ENCODE results near the gene SEMG2. TPM values are rescaled to one million over a fixed set of nuclear protein-coding genes. Genes with fewer than 3 reads are reported as not detected.

SEMG2 gene
- total RNA-seq, 1 experiment from 2014 or later, result not detected

DNA sequence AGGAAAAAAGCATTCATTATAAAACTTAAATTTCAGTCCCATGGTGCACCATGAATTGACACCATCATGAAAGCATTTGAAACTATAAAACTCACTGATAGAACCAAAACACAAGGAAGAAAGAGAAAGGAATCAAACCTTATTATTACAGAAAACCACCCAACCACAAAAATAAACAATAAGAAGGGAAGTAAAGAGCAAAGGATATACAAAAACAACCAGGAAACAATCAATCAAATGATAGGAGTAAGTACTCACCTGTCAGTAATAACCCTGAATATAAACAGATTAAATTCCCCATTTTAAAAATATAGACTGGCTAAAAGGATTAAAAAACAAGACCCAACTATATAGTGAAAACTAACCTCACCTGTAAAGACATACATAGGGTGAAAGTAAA lies 27.4 kb downstream of the SEMG2 start:
- H3K36me3 ChIP-seq (ENCODE audit: low read depth), result peaks cover 42% of the 10 kb centered on the region
- H3F3A ChIP-seq (ENCODE audit: insufficient read depth, low read depth), result peaks cover 19% of the 10 kb centered on the region
- no peak for TF ChIP-seq EZH2 (IDR thresholded peaks at IDR 0.05; ENCODE audit: low read depth)
- TF ChIP-seq, protein P1, sequence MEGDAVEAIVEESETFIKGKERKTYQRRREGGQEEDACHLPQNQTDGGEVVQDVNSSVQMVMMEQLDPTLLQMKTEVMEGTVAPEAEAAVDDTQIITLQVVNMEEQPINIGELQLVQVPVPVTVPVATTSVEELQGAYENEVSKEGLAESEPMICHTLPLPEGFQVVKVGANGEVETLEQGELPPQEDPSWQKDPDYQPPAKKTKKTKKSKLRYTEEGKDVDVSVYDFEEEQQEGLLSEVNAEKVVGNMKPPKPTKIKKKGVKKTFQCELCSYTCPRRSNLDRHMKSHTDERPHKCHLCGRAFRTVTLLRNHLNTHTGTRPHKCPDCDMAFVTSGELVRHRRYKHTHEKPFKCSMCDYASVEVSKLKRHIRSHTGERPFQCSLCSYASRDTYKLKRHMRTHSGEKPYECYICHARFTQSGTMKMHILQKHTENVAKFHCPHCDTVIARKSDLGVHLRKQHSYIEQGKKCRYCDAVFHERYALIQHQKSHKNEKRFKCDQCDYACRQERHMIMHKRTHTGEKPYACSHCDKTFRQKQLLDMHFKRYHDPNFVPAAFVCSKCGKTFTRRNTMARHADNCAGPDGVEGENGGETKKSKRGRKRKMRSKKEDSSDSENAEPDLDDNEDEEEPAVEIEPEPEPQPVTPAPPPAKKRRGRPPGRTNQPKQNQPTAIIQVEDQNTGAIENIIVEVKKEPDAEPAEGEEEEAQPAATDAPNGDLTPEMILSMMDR (conservative IDR thresholded peaks at IDR 0.05), result no peak
- no TSS peak for BruUV-seq (replicated peaks)
- ChIA-PET CTCF (no interaction called here), POLR2A (ENCODE audit: unreplicated experiment) (no interaction called here)
- H3K4me2 ChIP-seq, result peak overlapping the region; percentile 99
- H2AFZ ChIP-seq, result no peak overlapping the region
- no peaks in the 10 kb centered on the region for H3K27me3 ChIP-seq (ENCODE audit: insufficient read depth, low read depth)
- 0 out of 2 replicates have a peak overlapping the region, but pooled peaks have one; percentile 7 for H3K27ac ChIP-seq
- H3K9me2 ChIP-seq (ENCODE audit: insufficient read depth), result no peaks in the 10 kb centered on the region
- peaks cover 10% of the 10 kb centered on the region; the same call in 1 of the 2 replicates for H4K20me1 ChIP-seq (ENCODE audit: insufficient read depth)
- DNase-seq, result no peak
- intact Hi-C loops (cut with micrococcal nuclease; ENCODE audit: unreplicated experiment), result no loop called here
- 0 out of 2 replicates have a peak overlapping the region, but pooled peaks have one; percentile 1 for H3K4me3 ChIP-seq
- H3K79me2 ChIP-seq (ENCODE audit: low read depth), result peaks cover 54% of the 10 kb centered on the region
- H3K9me3 ChIP-seq (ENCODE audit: insufficient read depth, low read depth), result no peaks in the 10 kb centered on the region
- peaks cover 52% of the 10 kb centered on the region for H3K4me1 ChIP-seq (replicated peaks; ENCODE audit: insufficient read depth)

- no peak overlapping the region for H3K27ac ChIP-seq
- H4K20me1 ChIP-seq (ENCODE audit: insufficient read depth), result peaks cover 10% of the 10 kb centered on the region; the same call in 1 of the 2 replicates
- DNase-seq, result no peak
- H3K4me3 ChIP-seq, result peak overlapping the region; percentile 73; the same call in 1 of the 2 replicates
- ChIA-PET POLR2A (ENCODE audit: unreplicated experiment) (no interaction called here), CTCF (no interaction called here)
- TF ChIP-seq EZH2 (IDR thresholded peaks at IDR 0.05; ENCODE audit: low read depth), result no peak
- TF ChIP-seq, protein P1 (conservative IDR thresholded peaks at IDR 0.05), result no peak
- BruUV-seq (replicated peaks), result no TSS peak
- H3K4me1 ChIP-seq (replicated peaks; ENCODE audit: insufficient read depth), result peaks cover 77% of the 10 kb centered on the region
- intact Hi-C loops (cut with micrococcal nuclease; ENCODE audit: unreplicated experiment), result no loop called here
- H3K27me3 ChIP-seq (ENCODE audit: insufficient read depth, low read depth), result no peaks in the 10 kb centered on the region
- H3F3A ChIP-seq (ENCODE audit: insufficient read depth, low read depth), result peaks cover 34% of the 10 kb centered on the region
- H3K4me2 ChIP-seq, result peak overlapping the region; percentile 99
- no peaks in the 10 kb centered on the region for H3K9me2 ChIP-seq (ENCODE audit: insufficient read depth)
- no peak overlapping the region for H2AFZ ChIP-seq
- peaks cover 58% of the 10 kb centered on the region for H3K79me2 ChIP-seq (ENCODE audit: low read depth)
- peaks cover 25% of the 10 kb centered on the region for H3K36me3 ChIP-seq (ENCODE audit: low read depth)
- no peaks in the 10 kb centered on the region for H3K9me3 ChIP-seq (ENCODE audit: insufficient read depth, low read depth)
Measured at GRCh38 chr20:45251884-45252560, 30.8 kb downstream of the SEMG2 start.

DNA sequence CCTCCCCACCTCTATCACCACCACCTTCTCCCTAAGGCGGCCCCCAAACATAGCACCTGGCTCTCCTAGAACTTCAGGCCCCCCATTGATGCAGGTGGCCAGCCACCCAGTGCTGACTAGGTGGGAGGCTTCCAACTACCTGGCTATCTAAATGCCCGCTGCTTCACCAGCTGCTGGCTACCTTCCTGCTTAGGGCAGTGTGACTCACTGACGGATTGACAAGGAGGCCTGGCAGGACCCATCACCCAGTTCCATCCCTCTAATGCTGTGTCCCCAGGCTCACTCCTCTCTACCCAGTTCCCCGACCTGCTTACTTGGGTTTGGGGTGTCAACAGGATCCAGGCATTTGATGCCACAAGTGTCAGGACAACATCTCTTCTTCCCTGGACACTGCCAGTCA lies 32.1 kb downstream of the SEMG2 start:
- H3K79me2 ChIP-seq (ENCODE audit: low read depth), result peaks cover 50% of the 10 kb centered on the region
- H3K27me3 ChIP-seq (ENCODE audit: insufficient read depth, low read depth), result no peaks in the 10 kb centered on the region
- peaks cover 7% of the 10 kb centered on the region; the same call in 1 of the 2 replicates for H4K20me1 ChIP-seq (ENCODE audit: insufficient read depth)
- peak overlapping the region; percentile 97 for H3K27ac ChIP-seq
- CTCF ChIA-PET, result no interaction called here
- peak overlapping the region; percentile 73 for H3K4me3 ChIP-seq
- TF ChIP-seq, protein P1 (conservative IDR thresholded peaks at IDR 0.05), result no peak
- no peak for TF ChIP-seq EZH2 (IDR thresholded peaks at IDR 0.05; ENCODE audit: low read depth)
- H3F3A ChIP-seq (ENCODE audit: insufficient read depth, low read depth), result peaks cover 34% of the 10 kb centered on the region
- peaks cover 17% of the 10 kb centered on the region for H3K36me3 ChIP-seq (ENCODE audit: low read depth)
- DNase-seq, result peak; percentile 63 to 88
- no peak overlapping the region for H2AFZ ChIP-seq
- no peaks in the 10 kb centered on the region for H3K9me3 ChIP-seq (ENCODE audit: insufficient read depth, low read depth)
- H3K9me2 ChIP-seq (ENCODE audit: insufficient read depth), result no peaks in the 10 kb centered on the region
- intact Hi-C loops (cut with micrococcal nuclease; ENCODE audit: unreplicated experiment), result no loop called here
- H3K4me2 ChIP-seq, result peak overlapping the region; percentile 99
- BruUV-seq (replicated peaks), result no TSS peak
- POLR2A ChIA-PET (ENCODE audit: unreplicated experiment), result interaction anchor here (0.6 kb wide), 1 partner anchor 19 kb away, joined by 5 read pairs; no protein-coding TSS in a partner anchor
- peaks cover 84% of the 10 kb centered on the region for H3K4me1 ChIP-seq (replicated peaks; ENCODE audit: insufficient read depth)

All from PC-9 (cell line).